Naive thymus-derived CD8-positive, alpha-beta T cell (primary cell): ENCODE results near the gene ZNF286A. TPM values are rescaled to one million over a fixed set of nuclear protein-coding genes. Genes with fewer than 3 reads are reported as not detected.
"Not testable (repeated sequence)": the region's sequence is repeated elsewhere in the genome, so short reads cannot be mapped to it uniquely, and the experiment has no call there.

ENCODE experiments used
- ATAC-seq, 2 donors: fragments of 150-1000 bp; cut with Tn5 transposase in 1 of 2; sonication (Bioruptor Pico), chemical (Tn5 transposase) in 1 of 2; 1 replicate in 1 of 2; 2 replicates in 1 of 2; pipeline ENCODE4 v1.10.0; 2021; ENCODE audit warnings: mild to moderate bottlenecking in 2 of 2, moderate library complexity in 2 of 2
- POLR2A ChIA-PET: fragments of 350-600 bp; sonication (Branson Sonifier 250); formaldehyde crosslinking; loops from one replicate; lab custom pipeline; 2021; ENCODE audit warnings: antibody characterized with exemption; lab: Charles Lee
- DNase-seq, 10 donors: peaks; one replicate each; pipeline versions ENCODE4 v3.0.0 to v3.0.0-alpha.2; 2020 to 2022
- H3K27ac Mint-ChIP-seq, 10 donors: one replicate each; pipeline ENCODE4 v1.8.0; 2020 to 2022; ENCODE audit warnings: mild to moderate bottlenecking in 10 of 10, mixed read lengths in 10 of 10, moderate library complexity in 4 of 10, inconsistent platforms in 1 of 10
- H3K27me3 Mint-ChIP-seq, 5 donors: one replicate each; pipeline ENCODE4 v1.8.0; 2021 to 2022; ENCODE audit warnings: mixed read lengths in 5 of 5
- H3K36me3 Mint-ChIP-seq, 3 donors: one replicate each; pipeline ENCODE4 v1.8.0; 2020 to 2022; ENCODE audit warnings: mixed read lengths in 3 of 3, mild to moderate bottlenecking in 2 of 3, inconsistent platforms in 1 of 3
- H3K4me1 Mint-ChIP-seq, 4 donors: one replicate each; pipeline ENCODE4 v1.8.0; 2021 to 2022; ENCODE audit warnings: mixed read lengths in 4 of 4
- H3K4me3 Mint-ChIP-seq, 10 donors: one replicate each; pipeline ENCODE4 v1.8.0; 2020 to 2022; ENCODE audit warnings: mild to moderate bottlenecking in 10 of 10, mixed read lengths in 10 of 10, moderate library complexity in 6 of 10, inconsistent platforms in 1 of 10
- H3K9me3 Mint-ChIP-seq, 9 donors: one replicate each; pipeline ENCODE4 v1.8.0; 2020 to 2022; ENCODE audit warnings: mixed read lengths in 9 of 9, mild to moderate bottlenecking in 3 of 9, inconsistent platforms in 1 of 9, moderate library complexity in 1 of 9
- polyA plus RNA-seq, 3 donors: library from polyadenylated mRNA; unstranded; fragments of 300-500 nt; fragmentation: Illumina TruSeq; gene quantifications; one replicate each; pipeline ENCODE4 v1.2.3, GENCODE V29; 2021
- total RNA-seq, 8 experiments: library from RNA in 2 of 8; stranded (reverse) in 2 of 8; gene quantifications; one replicate each; pipeline ENCODE4 v1.2.3 and lab custom pipeline; 2021 to 2026

ZNF286A gene
- total RNA-seq (10 to 100 TPM; 27.5 to 32.3 TPM), polyA plus RNA-seq (10 to 100 TPM; 13.8 to 22.0 (median 16.8) TPM), total RNA-seq (lab: John Stamatoyannopoulos, UW) (8.4 to 24.4 (median 19.3) reads per million in 6 experiments)

GRCh38 chr17:15699413-15699924 lies at the start of gene ZNF286A:
ZNF286A (plus strand) TSS chr17:15699752; CDS start chr17:15700330, 578 bp downstream.
- POLR2A ChIA-PET = interaction anchor here (0.6 kb wide), 1 partner anchor 21 kb away, joined by 3 read pairs; no protein-coding TSS in a partner anchor
- not testable (repeated sequence) for H3K9me3 Mint-ChIP-seq
- H3K27ac Mint-ChIP-seq = peak within 1 kb of the TSS; percentile 94 to 98 (median 96)

GRCh38 chr17:15649861-15650421 lies 49.6 kb upstream of the ZNF286A start:
- peaks cover 4 to 22% (median 7%) of the 10 kb centered on the region in 4 donors for H3K4me1 Mint-ChIP-seq
- peaks cover 0 to 3% (median 0%) of the 10 kb centered on the region in 9 donors for H3K9me3 Mint-ChIP-seq
- DNase-seq (no peak), ATAC-seq (no peak)
- peaks cover 0 to 14% (median 0%) of the 10 kb centered on the region in 3 donors for H3K36me3 Mint-ChIP-seq
- no peak overlapping the region for H3K27ac Mint-ChIP-seq
- POLR2A ChIA-PET = no interaction called here
- no peaks in the 10 kb centered on the region for H3K27me3 Mint-ChIP-seq
- no peak overlapping the region for H3K4me3 Mint-ChIP-seq

More at GRCh38 chr17:15699413-15699924, at the start of gene ZNF286A:
- ATAC-seq (peak; percentile 94 to 95), DNase-seq (peak; percentile 77 to 96 (median 89))
- Mint-ChIP-seq H3K36me3 (peaks cover 0 to 17% (median 8%) of the 10 kb centered on the region in 3 donors), H3K4me3 (peak within 1 kb of the TSS; percentile 92 to 100 (median 98)), H3K4me1 (peaks cover 6 to 15% (median 11%) of the 10 kb centered on the region in 4 donors)
- not testable (repeated sequence) for H3K27me3 Mint-ChIP-seq

DNA sequence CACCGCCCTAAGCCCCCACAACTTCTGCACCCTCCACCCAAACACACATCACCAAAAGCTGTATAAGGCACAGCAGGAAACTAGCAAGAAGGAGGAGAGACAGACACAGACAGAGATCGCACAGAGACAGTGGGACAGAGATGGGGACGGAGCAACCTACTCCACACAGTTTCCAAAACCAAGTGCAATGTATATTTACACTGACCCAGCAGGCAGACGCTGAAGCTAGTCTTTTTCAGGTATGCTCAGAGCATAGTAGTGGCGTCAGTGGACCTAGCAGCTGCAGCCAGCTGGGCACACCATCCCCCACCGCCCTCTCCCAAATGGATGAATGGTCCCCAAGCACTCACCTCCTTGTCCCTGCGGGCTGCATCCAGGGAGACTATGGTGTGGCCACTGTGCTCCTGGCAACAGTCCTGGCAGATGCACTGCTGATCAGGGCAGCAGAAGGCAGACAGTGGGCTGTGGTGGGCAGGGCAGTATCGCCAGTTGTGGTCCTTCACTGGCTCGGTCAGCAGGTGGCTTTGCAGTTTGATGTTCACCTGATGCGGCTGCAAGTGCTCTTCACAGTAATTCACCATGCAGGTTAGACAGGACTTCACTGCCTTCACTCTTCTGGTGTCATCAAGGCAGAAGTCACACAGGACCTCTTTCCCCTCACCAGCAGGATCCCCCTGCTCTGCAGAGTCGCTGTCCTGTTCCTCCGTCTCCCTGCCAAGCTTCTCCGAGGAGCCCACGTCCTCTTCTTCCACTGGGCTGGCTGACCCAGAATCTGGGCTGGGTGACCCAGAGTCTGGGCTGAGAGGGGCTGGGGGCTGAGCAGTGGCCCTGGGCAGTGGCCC lies 48.6 kb upstream of the ZNF286A start:
- Mint-ChIP-seq H3K27me3 (no peaks in the 10 kb centered on the region), H3K4me3 (no peak overlapping the region), H3K27ac (peak overlapping the region in 2 of 10 donors; percentile 56 to 76), H3K4me1 (peaks cover 4 to 22% (median 7%) of the 10 kb centered on the region in 4 donors), H3K9me3 (no peaks in the 10 kb centered on the region), H3K36me3 (peaks cover 0 to 15% (median 0%) of the 10 kb centered on the region in 3 donors)
- no peak for ATAC-seq
- POLR2A ChIA-PET = no interaction called here
- DNase-seq = no peak

DNA sequence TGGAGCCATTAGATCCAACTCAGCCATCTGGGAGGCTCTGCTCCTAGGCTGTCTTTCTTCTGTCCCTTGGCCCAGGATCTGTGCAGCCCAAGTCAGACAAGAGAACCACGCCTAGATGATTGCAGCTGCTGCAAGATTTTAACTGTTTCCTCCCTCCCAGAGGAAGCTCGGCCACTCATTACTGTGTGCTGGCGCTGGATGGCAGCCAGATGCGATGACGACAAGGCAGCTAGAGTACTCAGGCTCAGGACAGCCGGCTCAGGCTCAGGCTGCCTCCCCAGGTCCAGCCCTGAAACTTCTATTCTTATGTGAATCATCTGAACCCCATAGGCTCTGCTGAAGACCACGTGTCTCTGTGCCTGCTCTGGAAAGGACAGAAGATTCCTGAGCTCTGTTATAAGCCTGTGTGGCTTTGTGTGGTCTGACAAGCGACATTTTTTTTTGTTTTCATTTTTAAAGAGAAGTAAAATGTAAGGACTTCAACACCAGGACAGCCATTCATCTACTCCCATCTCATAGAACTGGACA lies 47.9 kb upstream of the ZNF286A start:
- DNase-seq (peak in 2 of 10 donors; percentile 1 to 8), ATAC-seq (peak; percentile 28 to 54)
- H3K27ac Mint-ChIP-seq = peak overlapping the region in 5 of 10 donors; percentile 3 to 76 (median 56)
- H3K9me3 Mint-ChIP-seq = no peaks in the 10 kb centered on the region
- POLR2A ChIA-PET = no interaction called here
- H3K36me3 Mint-ChIP-seq = peaks cover 0 to 15% (median 4%) of the 10 kb centered on the region in 3 donors
- peak overlapping the region in 8 of 10 donors; percentile 8 to 66 (median 40) for H3K4me3 Mint-ChIP-seq
- H3K27me3 Mint-ChIP-seq = no peaks in the 10 kb centered on the region
- peaks cover 4 to 22% (median 7%) of the 10 kb centered on the region in 4 donors for H3K4me1 Mint-ChIP-seq

DNA sequence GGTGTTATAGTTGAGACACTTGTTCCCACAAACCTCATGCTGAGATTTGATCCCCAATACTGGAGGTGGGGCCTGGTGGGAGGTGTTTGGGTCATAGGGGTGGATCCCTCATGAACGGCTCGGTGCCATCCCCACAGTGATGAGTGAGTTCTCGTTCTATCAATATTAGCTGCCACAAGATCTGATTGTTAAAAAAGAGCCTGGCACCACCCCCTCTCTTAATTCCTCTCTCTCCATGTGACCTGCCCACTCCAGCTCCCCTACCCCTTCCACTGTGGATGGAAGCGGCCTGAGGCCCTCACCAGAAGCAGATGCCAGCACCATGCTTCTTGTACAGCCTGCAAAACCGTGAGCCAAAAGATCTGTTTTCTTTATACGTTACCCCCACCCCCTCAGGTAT lies 46.6 kb upstream of the ZNF286A start:
- no peak overlapping the region for H3K27ac Mint-ChIP-seq
- H3K9me3 Mint-ChIP-seq = no peaks in the 10 kb centered on the region
- POLR2A ChIA-PET = no interaction called here
- ATAC-seq (no peak), DNase-seq (no peak)
- no peaks in the 10 kb centered on the region for H3K27me3 Mint-ChIP-seq
- no peak overlapping the region for H3K4me3 Mint-ChIP-seq
- H3K36me3 Mint-ChIP-seq = peaks cover 0 to 23% (median 4%) of the 10 kb centered on the region in 3 donors
- peaks cover 4 to 22% (median 7%) of the 10 kb centered on the region in 4 donors for H3K4me1 Mint-ChIP-seq

- Mint-ChIP-seq H3K4me1 (peaks cover 4 to 22% (median 7%) of the 10 kb centered on the region in 4 donors), H3K36me3 (peaks cover 0 to 29% (median 9%) of the 10 kb centered on the region in 3 donors)
- H3K27ac Mint-ChIP-seq, ATAC-seq, H3K27me3 Mint-ChIP-seq, H3K4me3 Mint-ChIP-seq, DNase-seq, H3K9me3 Mint-ChIP-seq, POLR2A ChIA-PET: not testable (repeated sequence)
Observed at GRCh38 chr17:15654401-15654800, 45.2 kb upstream of the ZNF286A start.

DNA sequence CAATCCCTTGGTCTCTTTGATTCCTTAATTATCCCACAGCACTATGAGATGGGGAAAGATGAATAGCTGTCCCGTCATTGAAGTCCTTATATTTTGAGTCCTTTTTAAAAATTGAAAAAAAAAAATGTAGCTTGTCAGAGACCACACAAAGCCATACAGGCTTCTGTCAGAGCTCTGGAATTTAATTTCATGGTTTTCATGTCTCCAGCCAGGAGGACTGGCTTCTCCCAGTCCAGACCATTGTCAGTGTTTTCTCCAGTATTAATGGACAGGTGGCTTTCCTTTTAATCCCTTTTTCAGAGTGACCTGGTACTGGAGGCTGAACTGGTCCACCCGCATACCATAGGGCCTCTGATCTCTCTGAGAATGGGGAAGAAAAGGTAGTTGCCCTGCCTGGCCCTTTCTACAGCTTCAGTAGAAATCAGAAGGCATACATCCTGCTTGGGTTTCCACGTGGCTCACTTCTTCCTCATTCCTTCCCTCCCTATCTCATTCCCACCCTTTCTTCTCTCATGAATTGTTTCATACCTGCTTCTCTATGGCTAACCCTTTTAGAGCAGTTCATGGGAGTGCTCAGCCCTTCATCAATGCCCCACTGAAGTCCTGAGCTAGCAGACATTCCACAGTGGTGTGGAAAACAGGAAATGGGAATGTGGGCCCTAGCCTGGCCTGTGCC lies 44.5 kb upstream of the ZNF286A start:
- peaks cover 4 to 22% (median 7%) of the 10 kb centered on the region in 4 donors for H3K4me1 Mint-ChIP-seq
- ATAC-seq (no peak), DNase-seq (no peak)
- H3K9me3 Mint-ChIP-seq = no peaks in the 10 kb centered on the region
- POLR2A ChIA-PET = no interaction called here
- no peak overlapping the region for H3K4me3 Mint-ChIP-seq
- H3K27me3 Mint-ChIP-seq = no peaks in the 10 kb centered on the region
- no peak overlapping the region for H3K27ac Mint-ChIP-seq
- peaks cover 0 to 29% (median 9%) of the 10 kb centered on the region in 3 donors for H3K36me3 Mint-ChIP-seq

- POLR2A ChIA-PET = no interaction called here
- no peaks in the 10 kb centered on the region for H3K9me3 Mint-ChIP-seq
- no peaks in the 10 kb centered on the region for H3K27me3 Mint-ChIP-seq
- H3K4me3 Mint-ChIP-seq = no peak overlapping the region
- H3K27ac Mint-ChIP-seq = no peak overlapping the region
- H3K36me3 Mint-ChIP-seq = peaks cover 0 to 32% (median 13%) of the 10 kb centered on the region in 3 donors
- ATAC-seq (no peak), DNase-seq (no peak)
- peaks cover 0 to 5% (median 3%) of the 10 kb centered on the region in 4 donors for H3K4me1 Mint-ChIP-seq
Observed at GRCh38 chr17:15657868-15658267, 41.7 kb upstream of the ZNF286A start.

DNA sequence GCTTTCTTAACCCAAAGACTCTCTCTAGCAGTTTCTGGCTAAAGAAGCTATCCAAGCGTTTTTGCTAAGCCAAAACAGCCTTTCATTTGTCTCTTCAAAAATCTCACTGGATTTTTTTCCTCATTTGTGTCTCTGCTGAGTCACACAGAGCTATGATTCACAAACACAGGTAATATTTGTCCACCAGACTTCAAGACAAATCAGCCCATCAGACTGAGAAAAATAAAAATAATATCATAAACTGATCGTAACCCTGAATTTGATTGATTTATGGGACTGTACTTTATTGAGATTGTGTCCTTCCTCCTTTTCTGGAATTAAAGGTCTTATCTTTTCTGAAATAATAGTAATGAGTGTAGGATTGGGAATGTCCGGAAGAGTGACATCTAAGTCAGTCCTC lies 41.3 kb upstream of the ZNF286A start:
- Mint-ChIP-seq H3K4me1 (peaks cover 0 to 3% (median under 1%) of the 10 kb centered on the region in 4 donors), H3K4me3 (no peak overlapping the region), H3K27ac (no peak overlapping the region), H3K27me3 (no peaks in the 10 kb centered on the region), H3K36me3 (peaks cover 0 to 28% (median 13%) of the 10 kb centered on the region in 3 donors), H3K9me3 (no peaks in the 10 kb centered on the region)
- DNase-seq (no peak), ATAC-seq (no peak)
- POLR2A ChIA-PET = no interaction called here

- no peak for ATAC-seq
- Mint-ChIP-seq H3K27me3 (no peaks in the 10 kb centered on the region), H3K36me3 (peaks cover 5 to 33% (median 18%) of the 10 kb centered on the region in 3 donors), H3K27ac (no peak overlapping the region), H3K9me3 (no peaks in the 10 kb centered on the region), H3K4me1 (peaks cover 0 to 2% (median 0%) of the 10 kb centered on the region in 4 donors), H3K4me3 (no peak overlapping the region)
- DNase-seq = no peak
- POLR2A ChIA-PET = no interaction called here
Observed at GRCh38 chr17:15659236-15659635, 40.3 kb upstream of the ZNF286A start.

DNA sequence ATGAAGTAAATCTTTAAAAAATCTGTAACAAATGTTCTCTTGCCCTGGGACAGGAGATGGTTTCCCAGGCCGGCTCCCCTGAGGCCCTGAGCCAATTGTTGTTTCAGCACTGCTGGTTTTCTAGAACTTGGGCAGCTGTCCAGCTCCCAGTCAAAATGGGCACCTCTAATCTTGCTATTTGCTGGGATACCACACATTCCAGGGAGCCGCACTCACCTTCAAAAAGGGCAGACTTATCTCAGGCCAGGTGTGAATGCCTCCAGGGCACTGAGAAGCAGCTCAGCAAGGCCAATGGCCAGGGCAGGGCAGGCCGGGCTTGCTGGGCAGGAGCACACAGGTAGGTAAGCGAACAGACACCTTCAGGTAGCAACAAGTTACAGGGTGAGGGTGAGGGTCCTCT lies 39.9 kb upstream of the ZNF286A start:
- Mint-ChIP-seq H3K36me3 (peaks cover 5 to 32% (median 22%) of the 10 kb centered on the region in 3 donors), H3K9me3 (no peaks in the 10 kb centered on the region), H3K27me3 (no peaks in the 10 kb centered on the region), H3K4me3 (no peak overlapping the region), H3K27ac (no peak overlapping the region), H3K4me1 (peaks cover 0 to 2% (median 0%) of the 10 kb centered on the region in 4 donors)
- no peak for DNase-seq
- ATAC-seq = no peak
- POLR2A ChIA-PET = no interaction called here

DNA sequence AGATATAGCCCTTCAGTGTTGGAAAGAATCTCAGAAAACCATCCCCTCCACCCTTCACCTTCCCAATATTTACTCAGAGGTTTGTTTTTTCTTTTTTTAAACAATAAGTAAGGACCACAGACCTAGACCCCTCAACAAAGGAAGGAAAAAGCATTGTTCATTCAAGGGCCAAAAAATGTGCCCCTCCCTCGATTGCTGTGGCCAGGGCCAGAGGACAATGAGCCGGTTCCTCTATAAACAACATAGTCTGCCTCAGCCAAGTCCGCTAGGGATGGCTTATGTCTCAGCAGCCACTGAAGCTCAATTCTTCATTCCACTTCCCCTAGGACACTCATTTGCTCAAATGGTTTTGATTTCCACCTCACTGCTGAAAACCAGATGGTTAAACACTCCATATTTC lies 39.5 kb upstream of the ZNF286A start:
- POLR2A ChIA-PET = no interaction called here
- H3K9me3 Mint-ChIP-seq = no peaks in the 10 kb centered on the region
- H3K4me1 Mint-ChIP-seq = peaks cover 0 to 2% (median 0%) of the 10 kb centered on the region in 4 donors
- ATAC-seq (no peak), DNase-seq (no peak)
- no peak overlapping the region for H3K27ac Mint-ChIP-seq
- peaks cover 5 to 31% (median 22%) of the 10 kb centered on the region in 3 donors for H3K36me3 Mint-ChIP-seq
- no peaks in the 10 kb centered on the region for H3K27me3 Mint-ChIP-seq
- H3K4me3 Mint-ChIP-seq = no peak overlapping the region
